Fibroblast of lung (primary cell): ENCODE measurements around the gene NOL4L.

ENCODE experiments used
- CTCF ChIP-seq, 2 donors: IDR thresholded peaks in 1 of 2; conservative IDR thresholded peaks in 1 of 2; 1 replicate in 1 of 2; 2 replicates in 1 of 2; pipeline ENCODE4 v1.5.1; 2011 to 2012; ENCODE audit warnings: low read length in 2 of 2, control low read depth in 1 of 2, inconsistent platforms in 1 of 2, low read depth in 1 of 2, mild to moderate bottlenecking in 1 of 2
- EZH2 ChIP-seq: IDR thresholded peaks from 2 replicates; pipeline ENCODE4 v1.5.1; 2012; ENCODE audit warnings: low read length, control low read depth, mild to moderate bottlenecking; ENCODE audit errors: missing control alignments

GRCh38 chr20:32484958-32485769 lies 100.0 kb downstream of the NOL4L start:
- TF ChIP-seq CTCF (conservative IDR thresholded peaks at IDR 0.05 in 1 of 2, IDR thresholded peaks at IDR 0.05 in 1 of 2; ENCODE audit: low read depth in 1 of 2, low read length in 2 of 2) (peak; percentile 78 to 89), EZH2 (no peak)
